ENCODE measurements around the gene WNT11.
A peak's percentile ranks its signal among the peaks of the same experiment; 100 is the strongest.

WNT11 gene

GRCh38 chr11:76243193-76243956 is 37.1 kb upstream of the WNT11 start:
- DNase-seq (no peak), ATAC-seq (replicated peaks) (no peak)
- H3K36me3 Mint-ChIP-seq = no peaks in the 10 kb centered on the region
- H3K4me3 Mint-ChIP-seq = no peak overlapping the region
- H3K27ac Mint-ChIP-seq = no peak overlapping the region
- no peaks in the 10 kb centered on the region for H3K9me3 Mint-ChIP-seq
- peaks cover 2 to 5% of the 10 kb centered on the region in 2 donors for H3K4me1 Mint-ChIP-seq
- H3K27me3 Mint-ChIP-seq = peaks cover 14 to 31% of the 10 kb centered on the region in 2 donors

DNA sequence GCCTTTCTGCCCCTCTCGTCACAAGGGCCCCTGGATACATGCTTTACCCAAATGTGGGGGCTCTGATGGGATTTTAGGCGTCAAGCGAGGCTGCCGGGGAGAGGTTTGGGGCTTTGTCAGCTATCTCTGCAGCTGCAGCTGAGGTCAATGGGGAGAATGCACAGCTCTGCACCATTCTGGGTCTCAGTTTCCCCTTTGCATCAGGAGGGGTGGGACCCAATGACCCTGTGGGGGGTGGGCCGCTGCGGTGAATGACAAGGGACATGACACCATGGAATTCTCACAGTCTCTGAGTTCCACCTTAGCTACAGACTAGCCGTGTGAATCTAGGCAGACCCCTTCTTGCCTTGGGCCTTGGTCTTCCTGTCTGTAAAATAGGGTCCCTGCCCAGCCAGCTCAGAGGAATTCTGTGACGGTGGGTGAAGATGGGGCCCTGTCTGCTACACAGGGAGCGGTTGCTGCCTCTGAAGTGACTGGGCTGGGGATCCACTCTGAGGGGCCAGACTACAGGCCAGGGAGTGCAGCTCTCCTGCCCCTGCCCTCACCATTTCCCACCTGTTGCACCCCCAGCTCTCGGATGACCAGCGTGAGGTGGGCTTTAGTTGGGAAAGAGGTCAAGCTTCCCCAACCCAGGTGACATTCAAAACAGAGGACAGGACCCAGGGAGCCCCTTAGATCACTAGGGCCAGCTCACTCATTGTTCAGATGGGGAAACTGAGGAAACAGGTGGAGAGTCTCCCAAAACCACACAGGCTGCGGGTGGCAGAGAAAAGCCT is 35.9 kb upstream of the WNT11 start:
- no peak for ATAC-seq (replicated peaks)
- no peaks in the 10 kb centered on the region for H3K36me3 Mint-ChIP-seq
- H3K27ac Mint-ChIP-seq = no peak overlapping the region
- H3K27me3 Mint-ChIP-seq = peaks cover 10 to 31% of the 10 kb centered on the region in 2 donors
- no peak overlapping the region for H3K4me3 Mint-ChIP-seq
- H3K9me3 Mint-ChIP-seq = no peaks in the 10 kb centered on the region
- peaks cover 0 to 5% of the 10 kb centered on the region in 2 donors for H3K4me1 Mint-ChIP-seq
- DNase-seq = no peak

GRCh38 chr11:76241243-76242000 is 35.1 kb upstream of the WNT11 start:
- no peak overlapping the region for H3K4me3 Mint-ChIP-seq
- peaks cover 1 to 9% of the 10 kb centered on the region in 2 donors for H3K4me1 Mint-ChIP-seq
- no peaks in the 10 kb centered on the region for H3K9me3 Mint-ChIP-seq
- DNase-seq (no peak), ATAC-seq (replicated peaks) (no peak)
- no peak overlapping the region for H3K27ac Mint-ChIP-seq
- peaks cover 10 to 27% of the 10 kb centered on the region in 2 donors for H3K27me3 Mint-ChIP-seq
- no peaks in the 10 kb centered on the region for H3K36me3 Mint-ChIP-seq

GRCh38 chr11:76240666-76241065 is 34.4 kb upstream of the WNT11 start:
- Mint-ChIP-seq H3K4me3 (no peak overlapping the region), H3K9me3 (peaks cover 0 to under 1% of the 10 kb centered on the region in 2 donors), H3K36me3 (peaks cover 5% of the 10 kb centered on the region in 2 donors), H3K27me3 (peaks cover 15 to 34% of the 10 kb centered on the region in 2 donors), H3K27ac (no peak overlapping the region), H3K4me1 (peaks cover 8 to 17% of the 10 kb centered on the region in 2 donors)
- no peak for DNase-seq
- ATAC-seq (replicated peaks) = no peak

DNA sequence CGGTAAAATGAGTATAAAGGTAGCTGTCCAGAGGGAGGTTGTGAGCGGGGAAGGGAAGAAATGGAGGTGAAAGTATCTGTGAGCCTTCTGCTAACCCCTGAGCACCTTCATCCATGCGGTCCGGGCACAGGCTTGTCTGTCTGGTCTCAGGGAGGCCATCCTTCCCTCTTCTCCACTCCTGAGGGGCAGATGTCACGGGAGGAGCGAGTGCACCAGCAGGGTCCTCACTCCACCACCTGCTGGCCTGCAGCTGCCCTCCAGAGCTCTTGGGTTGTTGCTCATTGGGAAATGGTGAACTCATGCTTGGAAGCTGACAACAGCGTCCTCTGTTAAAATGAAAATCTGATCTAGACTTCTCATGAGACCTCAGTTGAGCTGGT is 33.8 kb upstream of the WNT11 start:
- Mint-ChIP-seq H3K27me3 (peaks cover 20 to 39% of the 10 kb centered on the region in 2 donors), H3K36me3 (peaks cover 10% of the 10 kb centered on the region in 2 donors), H3K4me1 (peaks cover 13 to 22% of the 10 kb centered on the region in 2 donors), H3K27ac (no peak overlapping the region), H3K4me3 (no peak overlapping the region), H3K9me3 (peaks cover 0 to 3% of the 10 kb centered on the region in 2 donors)
- DNase-seq (no peak), ATAC-seq (replicated peaks) (no peak)

DNA sequence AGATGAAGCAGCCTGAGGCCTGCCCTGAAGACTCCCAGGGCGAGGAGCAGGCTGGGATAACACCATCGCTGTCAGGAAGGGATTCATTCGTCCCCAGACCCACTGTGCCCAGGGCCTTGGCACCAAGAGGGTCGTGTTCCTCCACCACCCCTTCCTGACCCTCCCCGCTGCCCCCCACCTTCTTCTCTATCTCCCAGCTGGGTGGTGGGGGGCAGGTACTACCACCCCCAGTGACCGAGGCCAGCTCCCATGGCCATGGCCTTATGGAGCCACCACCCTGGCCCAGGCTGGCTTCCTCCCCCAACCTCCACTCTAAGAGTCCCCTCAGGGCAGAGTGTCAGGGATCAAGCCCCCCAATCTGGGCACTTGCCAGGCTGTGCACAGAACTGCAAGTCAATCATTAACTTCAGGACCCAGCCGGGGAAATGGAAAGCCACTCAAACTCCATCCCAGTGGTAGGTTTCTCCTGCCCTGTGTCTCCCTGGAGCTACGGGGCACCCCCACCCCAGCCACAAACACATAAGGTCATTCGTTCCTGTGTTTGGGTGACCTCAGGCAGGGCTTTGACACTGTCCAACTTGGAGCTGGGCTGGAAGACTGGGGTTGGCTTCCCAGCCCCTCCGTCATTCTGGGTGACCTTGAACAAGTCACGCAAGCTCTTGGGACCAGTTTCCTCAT is 33.3 kb upstream of the WNT11 start:
- Mint-ChIP-seq H3K27ac (peak overlapping the region; percentile 39), H3K27me3 (peaks cover 21 to 38% of the 10 kb centered on the region in 2 donors), H3K36me3 (peaks cover 10 to 11% of the 10 kb centered on the region in 2 donors), H3K4me1 (peaks cover 14 to 27% of the 10 kb centered on the region in 2 donors), H3K9me3 (peaks cover 0 to 3% of the 10 kb centered on the region in 2 donors), H3K4me3 (no peak overlapping the region)
- DNase-seq (no peak), ATAC-seq (replicated peaks) (no peak)

GRCh38 chr11:76238551-76238950 is 32.2 kb upstream of the WNT11 start:
- Mint-ChIP-seq H3K27ac (no peak overlapping the region), H3K4me3 (no peak overlapping the region), H3K9me3 (peaks cover 0 to 3% of the 10 kb centered on the region in 2 donors), H3K36me3 (peaks cover 10 to 11% of the 10 kb centered on the region in 2 donors), H3K27me3 (peaks cover 21 to 33% of the 10 kb centered on the region in 2 donors), H3K4me1 (peaks cover 23 to 38% of the 10 kb centered on the region in 2 donors)
- ATAC-seq (replicated peaks) (no peak), DNase-seq (no peak)

DNA sequence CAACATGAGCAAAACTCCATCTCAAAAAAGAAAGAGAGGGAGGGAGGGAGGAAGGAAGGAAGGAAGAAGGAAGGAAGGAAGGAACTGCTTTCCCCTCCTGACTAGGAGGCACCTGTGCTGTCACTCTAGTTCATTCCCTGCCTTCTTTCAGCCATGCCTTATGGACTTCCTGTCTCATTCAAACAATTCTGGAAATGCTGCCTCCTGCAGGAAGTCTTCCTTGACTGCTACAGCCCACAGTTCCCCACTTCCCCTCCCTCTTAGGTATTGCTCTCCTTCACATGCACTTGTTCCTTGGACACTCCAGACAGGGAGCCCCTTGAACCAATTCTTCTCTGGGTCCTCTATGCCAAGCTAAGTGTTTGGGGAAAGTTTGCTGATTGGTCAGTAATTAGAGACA is 31.6 kb upstream of the WNT11 start:
- Mint-ChIP-seq H3K9me3 (peaks cover 0 to 3% of the 10 kb centered on the region in 2 donors), H3K27me3 (peaks cover 17 to 27% of the 10 kb centered on the region in 2 donors), H3K4me3 (peak overlapping the region in 1 of 2 donors; percentile 29), H3K4me1 (peaks cover 27 to 44% of the 10 kb centered on the region in 2 donors), H3K27ac (no peak overlapping the region), H3K36me3 (peaks cover 10 to 11% of the 10 kb centered on the region in 2 donors)
- DNase-seq (no peak), ATAC-seq (replicated peaks) (no peak)

DNA sequence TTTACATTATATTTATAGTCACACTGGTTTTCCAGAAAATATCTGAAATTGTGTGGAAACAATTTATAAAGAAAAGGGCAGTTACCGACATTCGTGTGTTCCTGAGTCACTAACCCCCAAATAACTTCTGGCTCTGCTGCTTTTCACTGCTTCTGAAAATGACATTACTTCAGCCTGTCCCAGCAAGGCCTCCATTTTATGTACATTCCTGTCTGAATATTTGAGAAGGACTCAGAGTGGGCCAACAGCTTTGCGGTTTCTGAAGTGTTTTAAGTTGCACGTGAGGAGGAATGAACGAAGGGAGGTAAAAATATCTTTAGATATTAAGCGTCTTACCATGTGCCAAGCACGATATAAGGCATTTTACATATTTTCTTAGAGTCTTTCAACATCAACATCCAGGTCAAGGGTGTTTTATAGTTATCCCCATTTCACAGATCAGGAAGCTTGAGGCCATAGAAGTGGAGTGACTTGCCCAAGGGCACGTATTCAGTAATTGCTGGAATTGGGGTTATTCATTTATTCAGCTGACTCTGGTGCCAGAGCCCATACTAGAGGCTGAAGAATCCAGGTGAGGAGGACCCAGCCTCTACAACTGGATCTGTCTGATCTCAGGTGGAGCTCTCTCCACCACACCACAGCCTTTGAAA is 30.8 kb upstream of the WNT11 start:
- Mint-ChIP-seq H3K9me3 (peaks cover 0 to 3% of the 10 kb centered on the region in 2 donors), H3K27ac (no peak overlapping the region), H3K27me3 (peaks cover 16 to 20% of the 10 kb centered on the region in 2 donors), H3K4me1 (peaks cover 33 to 50% of the 10 kb centered on the region in 2 donors), H3K36me3 (peaks cover 10 to 11% of the 10 kb centered on the region in 2 donors), H3K4me3 (peak overlapping the region in 1 of 2 donors; percentile 99)
- no peak for ATAC-seq (replicated peaks)
- no peak for DNase-seq

- H3K36me3 Mint-ChIP-seq = peaks cover 10 to 11% of the 10 kb centered on the region in 2 donors
- H3K4me3 Mint-ChIP-seq = peak overlapping the region; percentile 95 to 99
- H3K27ac Mint-ChIP-seq = peak overlapping the region; percentile 99
- peaks cover 16 to 20% of the 10 kb centered on the region in 2 donors for H3K27me3 Mint-ChIP-seq
- H3K9me3 Mint-ChIP-seq = peaks cover 0 to 3% of the 10 kb centered on the region in 2 donors
- DNase-seq = peak; percentile 61
- ATAC-seq (replicated peaks) = peak; percentile 43 to 45
- H3K4me1 Mint-ChIP-seq = peaks cover 36 to 55% of the 10 kb centered on the region in 2 donors
Observed at GRCh38 chr11:76236092-76236999, 30.0 kb upstream of the WNT11 start.

- peaks cover 10 to 11% of the 10 kb centered on the region in 2 donors for H3K36me3 Mint-ChIP-seq
- H3K9me3 Mint-ChIP-seq = peaks cover 0 to 3% of the 10 kb centered on the region in 2 donors
- peaks cover 38 to 56% of the 10 kb centered on the region in 2 donors for H3K4me1 Mint-ChIP-seq
- peak; percentile 83 for DNase-seq
- H3K27ac Mint-ChIP-seq = peak overlapping the region; percentile 99
- ATAC-seq (replicated peaks) = peak; percentile 82 to 86
- H3K4me3 Mint-ChIP-seq = peak overlapping the region; percentile 95 to 99
- H3K27me3 Mint-ChIP-seq = peaks cover 11 to 16% of the 10 kb centered on the region in 2 donors
Observed at GRCh38 chr11:76235233-76236091, 29.2 kb upstream of the WNT11 start.

Measured in stimulated activated naive B cell treated with anti-CD40 and anti-IgM and Interleukin-4, amounts not matched to agents 10 μg/mL and 1 μg/mL and 100 μg/mL, for 72 hours (primary cell).